Measurements from ENCODE around the gene PLPPR3. TPM values are rescaled to one million over a fixed set of nuclear protein-coding genes. Genes with fewer than 3 reads are reported as not detected.

PLPPR3 gene
- total and polyA plus RNA-seq, 9 donors = 0.13 to 0.90 (median 0.53) TPM

GRCh38 chr19:863315-863620, 41.5 kb upstream of the PLPPR3 start:
- no peak overlapping the region for H3K27ac ChIP-seq (ENCODE audit: low read length)
- H3K9me3 ChIP-seq (replicated peaks; ENCODE audit: control insufficient read depth, low read depth, low read length) = no peaks in the 10 kb centered on the region
- peaks cover 16% of the 10 kb centered on the region for H3K4me1 ChIP-seq (ENCODE audit: control insufficient read depth, insufficient read depth, low read length)
- no CpG with 5 or more reads among the region's 7 CpGs for WGBS (ENCODE audit: insufficient coverage)
- H3K4me3 ChIP-seq (ENCODE audit: low read length) = no peak overlapping the region
- DNase-seq = no peak
- peaks cover 11% of the 10 kb centered on the region for H3K36me3 ChIP-seq (ENCODE audit: control insufficient read depth, insufficient read depth, low read length)
- peaks cover 50% of the 10 kb centered on the region for H3K27me3 ChIP-seq (ENCODE audit: control insufficient read depth, insufficient read depth, low read length)

DNA sequence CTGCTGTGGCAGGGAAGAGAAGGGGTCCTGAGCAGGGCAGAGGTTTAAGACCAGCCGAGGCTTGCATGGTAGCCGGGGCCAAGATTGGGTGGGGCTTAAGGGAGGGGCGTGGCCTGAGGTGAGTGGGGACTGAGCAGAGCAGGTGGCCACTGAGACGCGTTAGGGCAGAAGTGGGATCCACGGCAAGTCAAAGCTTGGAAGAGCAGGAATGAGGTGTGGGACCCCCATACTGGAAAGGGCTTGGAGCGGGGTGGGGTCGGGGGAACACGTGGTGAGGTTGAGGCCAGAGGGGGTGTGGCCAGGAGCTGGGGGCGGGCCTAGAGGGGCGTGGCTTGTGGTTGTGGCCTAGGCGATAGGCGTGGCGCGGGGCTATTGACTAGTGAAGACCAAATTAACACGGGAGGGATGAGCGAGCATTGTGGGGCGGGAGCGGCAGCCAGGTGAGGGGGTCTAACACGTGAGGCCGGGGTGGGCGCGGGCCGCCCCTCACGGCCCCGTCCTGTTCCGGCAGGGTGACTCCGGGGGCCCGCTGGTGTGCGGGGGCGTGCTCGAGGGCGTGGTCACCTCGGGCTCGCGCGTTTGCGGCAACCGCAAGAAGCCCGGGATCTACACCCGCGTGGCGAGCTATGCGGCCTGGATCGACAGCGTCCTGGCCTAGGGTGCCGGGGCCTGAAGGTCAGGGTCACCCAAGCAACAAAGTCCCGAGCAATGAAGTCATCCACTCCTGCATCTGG, 41.0 kb upstream of the PLPPR3 start:
- DNase-seq = peak; percentile 61
- Histone ChIP-seq H3K4me1 (ENCODE audit: control insufficient read depth, insufficient read depth, low read length) (peaks cover 15% of the 10 kb centered on the region), H3K36me3 (ENCODE audit: control insufficient read depth, insufficient read depth, low read length) (peaks cover 6% of the 10 kb centered on the region), H3K9me3 (replicated peaks; ENCODE audit: control insufficient read depth, low read depth, low read length) (no peaks in the 10 kb centered on the region), H3K27ac (ENCODE audit: low read length) (no peak overlapping the region), H3K27me3 (ENCODE audit: control insufficient read depth, insufficient read depth, low read length) (peaks cover 53% of the 10 kb centered on the region), H3K4me3 (ENCODE audit: low read length) (no peak overlapping the region)
- WGBS (ENCODE audit: insufficient coverage) = 15% methylated on average over 47 of the region's 48 CpGs

GRCh38 chr19:861756-862580, 40.2 kb upstream of the PLPPR3 start:
- WGBS (ENCODE audit: insufficient coverage) = 14% methylated on average over 48 of the region's 60 CpGs
- DNase-seq = peak; percentile 36
- H3K4me3 ChIP-seq (ENCODE audit: low read length) = no peak overlapping the region

GRCh38 chr19:861141-861755, 39.5 kb upstream of the PLPPR3 start:
- H3K4me1 ChIP-seq (ENCODE audit: control insufficient read depth, insufficient read depth, low read length) = peaks cover 13% of the 10 kb centered on the region
- 57% methylated on average over 26 of the region's 35 CpGs for WGBS (ENCODE audit: insufficient coverage)
- no peak for DNase-seq
- peaks cover 57% of the 10 kb centered on the region for H3K27me3 ChIP-seq (ENCODE audit: control insufficient read depth, insufficient read depth, low read length)
- no peaks in the 10 kb centered on the region for H3K9me3 ChIP-seq (replicated peaks; ENCODE audit: control insufficient read depth, low read depth, low read length)
- no peak overlapping the region for H3K4me3 ChIP-seq (ENCODE audit: low read length)
- no peak overlapping the region for H3K27ac ChIP-seq (ENCODE audit: low read length)
- no peaks in the 10 kb centered on the region for H3K36me3 ChIP-seq (ENCODE audit: control insufficient read depth, insufficient read depth, low read length)

More at GRCh38 chr19:861756-862580, 40.2 kb upstream of the PLPPR3 start:
- H3K4me1 ChIP-seq (ENCODE audit: control insufficient read depth, insufficient read depth, low read length) = peaks cover 13% of the 10 kb centered on the region
- peaks cover 1% of the 10 kb centered on the region for H3K36me3 ChIP-seq (ENCODE audit: control insufficient read depth, insufficient read depth, low read length)
- H3K27ac ChIP-seq (ENCODE audit: low read length) = no peak overlapping the region
- H3K27me3 ChIP-seq (ENCODE audit: control insufficient read depth, insufficient read depth, low read length) = peaks cover 57% of the 10 kb centered on the region
- H3K9me3 ChIP-seq (replicated peaks; ENCODE audit: control insufficient read depth, low read depth, low read length) = no peaks in the 10 kb centered on the region

GRCh38 chr19:858868-859843, 37.4 kb upstream of the PLPPR3 start, which contains the start of gene CFD:
TSS of gene CFD (plus strand) at chr19:859664. CDS start at chr19:859690, 26 bp downstream.
- WGBS (ENCODE audit: insufficient coverage) = 23% methylated on average over 14 of the region's 24 CpGs
- Histone ChIP-seq H3K4me1 (ENCODE audit: control insufficient read depth, insufficient read depth, low read length) (peaks cover 13% of the 10 kb centered on the region), H3K4me3 (ENCODE audit: low read length) (no peak within 1 kb of the TSS), H3K27me3 (ENCODE audit: control insufficient read depth, insufficient read depth, low read length) (peaks cover 63% of the 10 kb centered on the region), H3K9me3 (replicated peaks; ENCODE audit: control insufficient read depth, low read depth, low read length) (no peaks in the 10 kb centered on the region), H3K36me3 (ENCODE audit: control insufficient read depth, insufficient read depth, low read length) (no peaks in the 10 kb centered on the region), H3K27ac (ENCODE audit: low read length) (no peak within 1 kb of the TSS)
- DNase-seq = peak; percentile 32

- Histone ChIP-seq H3K27me3 (ENCODE audit: control insufficient read depth, insufficient read depth, low read length) (peaks cover 65% of the 10 kb centered on the region), H3K27ac (ENCODE audit: low read length) (no peak overlapping the region), H3K4me1 (ENCODE audit: control insufficient read depth, insufficient read depth, low read length) (peaks cover 13% of the 10 kb centered on the region), H3K4me3 (ENCODE audit: low read length) (no peak overlapping the region), H3K9me3 (replicated peaks; ENCODE audit: control insufficient read depth, low read depth, low read length) (no peaks in the 10 kb centered on the region), H3K36me3 (ENCODE audit: control insufficient read depth, insufficient read depth, low read length) (no peaks in the 10 kb centered on the region)
- DNase-seq = no peak
- 90% methylated on average over 2 of the region's 9 CpGs for WGBS (ENCODE audit: insufficient coverage)
These were observed 36.5 kb upstream of the PLPPR3 start for GRCh38 chr19:858284-858683.

- DNase-seq = no peak
- Histone ChIP-seq H3K36me3 (ENCODE audit: control insufficient read depth, insufficient read depth, low read length) (no peaks in the 10 kb centered on the region), H3K27ac (ENCODE audit: low read length) (no peak overlapping the region), H3K9me3 (replicated peaks; ENCODE audit: control insufficient read depth, low read depth, low read length) (no peaks in the 10 kb centered on the region), H3K27me3 (ENCODE audit: control insufficient read depth, insufficient read depth, low read length) (peaks cover 65% of the 10 kb centered on the region), H3K4me1 (ENCODE audit: control insufficient read depth, insufficient read depth, low read length) (peaks cover 14% of the 10 kb centered on the region), H3K4me3 (ENCODE audit: low read length) (no peak overlapping the region)
- WGBS (ENCODE audit: insufficient coverage) = 66% methylated on average over 28 of the region's 40 CpGs
These were observed 33.9 kb upstream of the PLPPR3 start for GRCh38 chr19:855566-856120.

DNA sequence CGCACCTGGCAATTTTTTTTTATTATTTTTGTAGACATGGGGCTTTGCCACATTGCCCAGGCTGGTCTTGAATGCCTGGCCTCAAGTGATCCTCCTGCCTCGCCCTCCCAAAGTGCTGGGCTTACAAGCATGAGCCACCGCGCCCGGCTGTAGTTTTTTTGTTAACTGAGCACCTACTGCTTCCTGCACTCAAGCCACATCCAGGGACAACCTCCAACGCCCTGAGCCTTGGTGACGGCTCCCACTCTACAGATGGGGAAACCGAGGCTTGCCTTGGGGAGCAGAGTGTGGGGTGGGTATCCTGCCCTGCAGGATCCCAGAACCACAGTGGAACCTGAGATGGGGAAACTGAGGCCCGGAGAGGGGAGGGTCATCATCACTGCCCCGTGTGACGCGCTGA, 33.4 kb upstream of the PLPPR3 start:
- Histone ChIP-seq H3K4me3 (ENCODE audit: low read length) (no peak overlapping the region), H3K9me3 (replicated peaks; ENCODE audit: control insufficient read depth, low read depth, low read length) (no peaks in the 10 kb centered on the region), H3K27me3 (ENCODE audit: control insufficient read depth, insufficient read depth, low read length) (peaks cover 61% of the 10 kb centered on the region), H3K4me1 (ENCODE audit: control insufficient read depth, insufficient read depth, low read length) (peaks cover 18% of the 10 kb centered on the region), H3K36me3 (ENCODE audit: control insufficient read depth, insufficient read depth, low read length) (no peaks in the 10 kb centered on the region), H3K27ac (ENCODE audit: low read length) (no peak overlapping the region)
- DNase-seq = no peak
- WGBS (ENCODE audit: insufficient coverage) = 90% methylated on average over 7 of the region's 12 CpGs

DNA sequence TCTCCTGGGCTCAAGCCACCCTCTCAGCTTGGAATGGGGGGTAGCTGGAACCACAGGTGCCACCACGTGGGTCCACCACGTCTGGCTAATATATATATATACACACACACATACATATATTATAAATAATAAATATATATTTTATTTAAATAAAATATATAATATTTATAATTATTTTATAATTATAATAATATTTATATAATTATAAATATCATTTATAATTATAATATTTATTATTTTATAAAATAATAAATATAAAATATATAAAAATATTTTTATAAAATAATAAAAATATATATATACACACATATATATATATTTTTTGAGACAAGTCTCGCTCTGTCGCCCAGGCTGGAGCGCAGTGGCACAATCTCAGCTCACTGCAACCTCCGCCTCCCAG, 32.8 kb upstream of the PLPPR3 start:
- Histone ChIP-seq H3K4me3 (ENCODE audit: low read length) (no peak overlapping the region), H3K27ac (ENCODE audit: low read length) (no peak overlapping the region), H3K9me3 (replicated peaks; ENCODE audit: control insufficient read depth, low read depth, low read length) (no peaks in the 10 kb centered on the region), H3K36me3 (ENCODE audit: control insufficient read depth, insufficient read depth, low read length) (no peaks in the 10 kb centered on the region), H3K27me3 (ENCODE audit: control insufficient read depth, insufficient read depth, low read length) (peaks cover 55% of the 10 kb centered on the region), H3K4me1 (ENCODE audit: control insufficient read depth, insufficient read depth, low read length) (peaks cover 14% of the 10 kb centered on the region)
- WGBS (ENCODE audit: insufficient coverage) = 100% methylated on average over 1 of the region's 6 CpGs
- DNase-seq = no peak
